Thyroid gland (tissue), 4 donors: ENCODE data around the gene ANGPTL4. TPM values are rescaled to one million over a fixed set of nuclear protein-coding genes. Genes with fewer than 3 reads are reported as not detected.

ENCODE experiments used
- DNase-seq, 2 donors: peaks; one replicate each; pipeline ENCODE4 v3.0.0-alpha.2; 2019
- H3K27ac ChIP-seq, 3 donors: fragments of 200-600 bp; sonication (generic); 1 replicate in 2 of 3; 2 replicates in 1 of 3; pipeline ENCODE4 v1.5.1; 2016 to 2019; ENCODE audit warnings: mild to moderate bottlenecking in 1 of 3, moderate library complexity in 1 of 3
- H3K27me3 ChIP-seq: fragments of 200-600 bp; sonication (generic); one replicate; pipeline ENCODE4 v1.5.1; 2019
- H3K36me3 ChIP-seq, 2 donors: fragments of 200-600 bp; sonication (generic); one replicate each; pipeline ENCODE4 v1.5.1; 2016 to 2019
- H3K4me1 ChIP-seq, 2 donors: fragments of 200-600 bp; sonication (generic); one replicate each; pipeline ENCODE4 v1.5.1; 2017 to 2019
- H3K4me3 ChIP-seq, 3 donors: fragments of 200-600 bp; sonication (generic); replicated peaks in 1 of 3; 1 replicate in 2 of 3; 2 replicates in 1 of 3; pipeline ENCODE4 v1.5.1; 2016; ENCODE audit warnings: mild to moderate bottlenecking in 1 of 3
- H3K9me3 ChIP-seq: fragments of 200-600 bp; sonication (generic); one replicate; pipeline ENCODE4 v1.5.1; 2017
- POLR2A ChIP-seq, 2 donors: fragments of 450-650 bp; IDR thresholded peaks; one replicate each; pipeline ENCODE4 v1.6.1; 2017; ENCODE audit warnings: antibody characterized with exemption in 2 of 2, mild to moderate bottlenecking in 2 of 2, moderate library complexity in 1 of 2
- WGBS, 2 donors: methylation state at CpG; one replicate each; pipeline ENCODE4 v1.1.5; 2017; 5-methylcytosine and 5-hydroxymethylcytosine counted together
- intact Hi-C: fragments of 100-400 bp; cut with DNase I; formaldehyde crosslinking; loops from one replicate; pipeline ENCODE4 v1.15.1; 2023
- total RNA-seq, 4 donors: library from RNA; depleted of rRNA; stranded (reverse); fragments of >200 nt; gene quantifications; one replicate each; pipeline ENCODE4 v1.2.3, GENCODE V29; 2016
- TF ChIP-seq, protein P1 (sequence below), 6 experiments: fragments of 200-600 bp in 3 of 6; fragments of 450-650 bp in 3 of 6; sonication (generic) in 3 of 6; IDR thresholded peaks; one replicate each; pipeline ENCODE4 v1.5.1; 2016 to 2019; ENCODE audit warnings: antibody characterized with exemption in 6 of 6, mild to moderate bottlenecking in 2 of 6, inconsistent platforms in 1 of 6, moderate library complexity in 1 of 6

Gene ANGPTL4
- total RNA-seq, 4 donors from 2014 or later: 19.9 to 99.8 (median 46.6) TPM

- peak overlapping the region in 1 of 3 donors; percentile 11 for H3K27ac ChIP-seq
- 71 to 88% methylated on average over 6 of the region's 6 CpGs for WGBS, 2 donors
- H3K9me3 ChIP-seq: no peaks in the 10 kb centered on the region
- H3K27me3 ChIP-seq: no peaks in the 10 kb centered on the region
- H3K4me3 ChIP-seq: no peak overlapping the region
- intact Hi-C loops: loop anchor here (5.0 kb wide), 1 partner anchor 41 kb away; no protein-coding TSS in a partner anchor
- no peak for TF ChIP-seq POLR2A (IDR thresholded peaks at IDR 0.05)
- TF ChIP-seq, protein P1, sequence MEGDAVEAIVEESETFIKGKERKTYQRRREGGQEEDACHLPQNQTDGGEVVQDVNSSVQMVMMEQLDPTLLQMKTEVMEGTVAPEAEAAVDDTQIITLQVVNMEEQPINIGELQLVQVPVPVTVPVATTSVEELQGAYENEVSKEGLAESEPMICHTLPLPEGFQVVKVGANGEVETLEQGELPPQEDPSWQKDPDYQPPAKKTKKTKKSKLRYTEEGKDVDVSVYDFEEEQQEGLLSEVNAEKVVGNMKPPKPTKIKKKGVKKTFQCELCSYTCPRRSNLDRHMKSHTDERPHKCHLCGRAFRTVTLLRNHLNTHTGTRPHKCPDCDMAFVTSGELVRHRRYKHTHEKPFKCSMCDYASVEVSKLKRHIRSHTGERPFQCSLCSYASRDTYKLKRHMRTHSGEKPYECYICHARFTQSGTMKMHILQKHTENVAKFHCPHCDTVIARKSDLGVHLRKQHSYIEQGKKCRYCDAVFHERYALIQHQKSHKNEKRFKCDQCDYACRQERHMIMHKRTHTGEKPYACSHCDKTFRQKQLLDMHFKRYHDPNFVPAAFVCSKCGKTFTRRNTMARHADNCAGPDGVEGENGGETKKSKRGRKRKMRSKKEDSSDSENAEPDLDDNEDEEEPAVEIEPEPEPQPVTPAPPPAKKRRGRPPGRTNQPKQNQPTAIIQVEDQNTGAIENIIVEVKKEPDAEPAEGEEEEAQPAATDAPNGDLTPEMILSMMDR (IDR thresholded peaks at IDR 0.05): no peak
- no peak for DNase-seq
- no peaks in the 10 kb centered on the region for H3K36me3 ChIP-seq
- H3K4me1 ChIP-seq: peaks cover 7 to 33% of the 10 kb centered on the region in 2 donors
Observed at GRCh38 chr19:8355631-8356402, 8.1 kb upstream of the ANGPTL4 start.

GRCh38 chr19:8357007-8357521 is 6.9 kb upstream of the ANGPTL4 start:
- peaks cover 12 to 43% of the 10 kb centered on the region in 2 donors for H3K4me1 ChIP-seq
- no peaks in the 10 kb centered on the region for H3K36me3 ChIP-seq
- DNase-seq: no peak
- H3K9me3 ChIP-seq: no peaks in the 10 kb centered on the region
- intact Hi-C loops: loop anchor here (5.0 kb wide), 1 partner anchor 40 kb away; no protein-coding TSS in a partner anchor
- no peaks in the 10 kb centered on the region for H3K27me3 ChIP-seq
- H3K27ac ChIP-seq: no peak overlapping the region
- no peak overlapping the region for H3K4me3 ChIP-seq
- no peak for TF ChIP-seq POLR2A (IDR thresholded peaks at IDR 0.05)
- TF ChIP-seq, protein P1 (IDR thresholded peaks at IDR 0.05): no peak
- 83 to 84% methylated on average over 4 of the region's 4 CpGs for WGBS, 2 donors

DNA sequence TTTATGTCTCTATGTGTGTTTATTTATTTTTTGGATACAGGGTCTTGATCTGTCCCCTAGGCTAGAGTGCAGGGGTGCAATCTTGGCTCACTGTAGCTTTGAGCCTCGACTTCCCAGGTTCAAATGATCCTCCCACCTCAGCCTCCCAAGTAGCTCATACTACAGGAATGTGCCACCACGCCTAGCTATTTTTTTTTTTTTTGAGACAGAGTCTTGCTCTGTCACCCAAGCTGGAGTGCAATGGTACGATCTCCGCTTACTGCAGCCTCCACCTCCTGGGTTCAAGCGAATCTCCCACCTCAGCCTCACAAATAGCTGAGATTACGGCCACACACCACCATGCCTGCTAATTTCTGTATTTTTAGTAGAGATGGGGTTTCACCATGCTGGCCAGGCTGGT is 5.0 kb upstream of the ANGPTL4 start:
- TF ChIP-seq POLR2A (IDR thresholded peaks at IDR 0.05): no peak
- TF ChIP-seq, protein P1 (IDR thresholded peaks at IDR 0.05): no peak
- H3K9me3 ChIP-seq: no peaks in the 10 kb centered on the region

GRCh38 chr19:8360196-8360595 is 3.8 kb upstream of the ANGPTL4 start:
- intact Hi-C loops: no loop called here
- no peak for TF ChIP-seq POLR2A (IDR thresholded peaks at IDR 0.05)
- TF ChIP-seq, protein P1 (IDR thresholded peaks at IDR 0.05): no peak
- Histone ChIP-seq H3K9me3 (no peaks in the 10 kb centered on the region), H3K36me3 (no peaks in the 10 kb centered on the region), H3K4me3 (no peak overlapping the region), H3K27me3 (no peaks in the 10 kb centered on the region), H3K27ac (no peak overlapping the region), H3K4me1 (peaks cover 32 to 36% of the 10 kb centered on the region in 2 donors)
- 88 to 94% methylated on average over 8 of the region's 8 CpGs for WGBS, 2 donors
- DNase-seq: no peak

More for the DNA sequence above, 5.0 kb upstream of the ANGPTL4 start:
- H3K27me3 ChIP-seq: no peaks in the 10 kb centered on the region
- H3K4me3 ChIP-seq: no peak overlapping the region
- WGBS, 2 donors: 83 to 92% methylated on average over 6 of the region's 6 CpGs
- no peak for DNase-seq
- H3K36me3 ChIP-seq: no peaks in the 10 kb centered on the region
- H3K4me1 ChIP-seq: peaks cover 24 to 42% of the 10 kb centered on the region in 2 donors
- no peak overlapping the region for H3K27ac ChIP-seq
- intact Hi-C loops: loop anchor here (5.0 kb wide), 1 partner anchor 38 kb away; no protein-coding TSS in a partner anchor
